Upper lobe of left lung (tissue), 6 donors: ENCODE data around the gene SCAF4. TPM values are rescaled to one million over a fixed set of nuclear protein-coding genes. Genes with fewer than 3 reads are reported as not detected.

Experiments used
- ATAC-seq, 2 donors: fragments of 200-7000 bp; cut with Tn5 transposase; one replicate each; pipeline ENCODE4 v1.9.1; 2022; ENCODE audit warnings: mild to moderate bottlenecking in 2 of 2, moderate library complexity in 2 of 2; ENCODE audit not compliant: low FRiP score in 2 of 2
- DNase-seq, 2 donors: peaks; one replicate each; pipeline ENCODE4 v3.0.0-alpha.2; 2019 to 2020
- H3K27ac ChIP-seq, 4 donors: fragments of 200-600 bp; sonication (generic); one replicate each; pipeline ENCODE4 v1.5.1; 2016 to 2019
- H3K27me3 ChIP-seq, 4 donors: fragments of 200-600 bp; sonication (generic); one replicate each; pipeline ENCODE4 v1.5.1; 2017 to 2019
- H3K36me3 ChIP-seq, 4 donors: fragments of 200-600 bp; sonication (generic); one replicate each; pipeline ENCODE4 v1.5.1; 2016 to 2019
- H3K4me1 ChIP-seq, 4 donors: fragments of 200-600 bp; sonication (generic); one replicate each; pipeline ENCODE4 v1.5.1; 2018 to 2019
- H3K4me3 ChIP-seq, 4 donors: fragments of 200-600 bp; sonication (generic); one replicate each; pipeline ENCODE4 v1.5.1; 2017 to 2019; ENCODE audit warnings: mild to moderate bottlenecking in 2 of 4, moderate library complexity in 1 of 4
- H3K9me3 ChIP-seq, 4 donors: fragments of 200-600 bp; sonication (generic); one replicate each; pipeline ENCODE4 v1.5.1; 2018 to 2019
- EP300 ChIP-seq, 4 donors: sonication (generic); formaldehyde crosslinking; IDR thresholded peaks; one replicate each; pipeline ENCODE4 v1.5.1; 2017; ENCODE audit warnings: antibody characterized with exemption in 4 of 4, control low read depth in 2 of 4
- POLR2A ChIP-seq, 4 donors: fragments of 450-650 bp; IDR thresholded peaks; one replicate each; pipeline ENCODE4 v1.5.1; 2016 to 2017; ENCODE audit warnings: antibody characterized with exemption in 4 of 4, mild to moderate bottlenecking in 2 of 4
- POLR2AphosphoS5 ChIP-seq, 2 donors: sonication (generic); formaldehyde crosslinking; IDR thresholded peaks; one replicate each; pipeline ENCODE4 v1.5.1; 2017; ENCODE audit warnings: antibody characterized with exemption in 2 of 2
- WGBS, 2 donors: methylation state at CpG; one replicate each; pipeline ENCODE4 v1.1.5; 2017 to 2018; 5-methylcytosine and 5-hydroxymethylcytosine counted together
- total RNA-seq, 6 donors: library from RNA; depleted of rRNA in 4 of 6; stranded (reverse); fragments of >200 nt in 4 of 6; gene quantifications; one replicate each; pipeline versions ENCODE4 v1.1.0 to v1.2.1, GENCODE V29; 2016 to 2021
- TF ChIP-seq, protein P1 (sequence below), 6 experiments: fragments of 450-650 bp in 4 of 6; fragments of 200-600 bp in 2 of 6; sonication (generic) in 2 of 6; IDR thresholded peaks; one replicate each; pipeline ENCODE4 v1.5.1; 2016 to 2019; ENCODE audit warnings: antibody characterized with exemption in 6 of 6
- donor health status: DM: no; HTN: no; CAD: no; lungs with moderate emphysema.
- donor health status: DM: no; HTN: yes; CAD: no; lungs with severe emphysema.

Gene SCAF4
- total RNA-seq, 6 donors from 2014 or later, result 21.3 to 36.7 (median 29.4) TPM

GRCh38 chr21:31760931-31761330 lies 29.0 kb upstream of the SCAF4 start:
- Histone ChIP-seq H3K9me3 (no peaks in the 10 kb centered on the region), H3K27me3 (no peaks in the 10 kb centered on the region), H3K4me1 (no peaks in the 10 kb centered on the region), H3K4me3 (no peak overlapping the region), H3K36me3 (no peaks in the 10 kb centered on the region), H3K27ac (no peak overlapping the region)
- no peak for DNase-seq
- 70 to 82% methylated on average over 3 to 4 of the region's 4 CpGs for WGBS, 2 donors
- no peak for ATAC-seq
- no peak for TF ChIP-seq POLR2A (IDR thresholded peaks at IDR 0.05)
- TF ChIP-seq EP300 (IDR thresholded peaks at IDR 0.05), result no peak
- TF ChIP-seq POLR2AphosphoS5 (IDR thresholded peaks at IDR 0.05), result no peak
- TF ChIP-seq, protein P1, sequence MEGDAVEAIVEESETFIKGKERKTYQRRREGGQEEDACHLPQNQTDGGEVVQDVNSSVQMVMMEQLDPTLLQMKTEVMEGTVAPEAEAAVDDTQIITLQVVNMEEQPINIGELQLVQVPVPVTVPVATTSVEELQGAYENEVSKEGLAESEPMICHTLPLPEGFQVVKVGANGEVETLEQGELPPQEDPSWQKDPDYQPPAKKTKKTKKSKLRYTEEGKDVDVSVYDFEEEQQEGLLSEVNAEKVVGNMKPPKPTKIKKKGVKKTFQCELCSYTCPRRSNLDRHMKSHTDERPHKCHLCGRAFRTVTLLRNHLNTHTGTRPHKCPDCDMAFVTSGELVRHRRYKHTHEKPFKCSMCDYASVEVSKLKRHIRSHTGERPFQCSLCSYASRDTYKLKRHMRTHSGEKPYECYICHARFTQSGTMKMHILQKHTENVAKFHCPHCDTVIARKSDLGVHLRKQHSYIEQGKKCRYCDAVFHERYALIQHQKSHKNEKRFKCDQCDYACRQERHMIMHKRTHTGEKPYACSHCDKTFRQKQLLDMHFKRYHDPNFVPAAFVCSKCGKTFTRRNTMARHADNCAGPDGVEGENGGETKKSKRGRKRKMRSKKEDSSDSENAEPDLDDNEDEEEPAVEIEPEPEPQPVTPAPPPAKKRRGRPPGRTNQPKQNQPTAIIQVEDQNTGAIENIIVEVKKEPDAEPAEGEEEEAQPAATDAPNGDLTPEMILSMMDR (IDR thresholded peaks at IDR 0.05), result no peak

DNA sequence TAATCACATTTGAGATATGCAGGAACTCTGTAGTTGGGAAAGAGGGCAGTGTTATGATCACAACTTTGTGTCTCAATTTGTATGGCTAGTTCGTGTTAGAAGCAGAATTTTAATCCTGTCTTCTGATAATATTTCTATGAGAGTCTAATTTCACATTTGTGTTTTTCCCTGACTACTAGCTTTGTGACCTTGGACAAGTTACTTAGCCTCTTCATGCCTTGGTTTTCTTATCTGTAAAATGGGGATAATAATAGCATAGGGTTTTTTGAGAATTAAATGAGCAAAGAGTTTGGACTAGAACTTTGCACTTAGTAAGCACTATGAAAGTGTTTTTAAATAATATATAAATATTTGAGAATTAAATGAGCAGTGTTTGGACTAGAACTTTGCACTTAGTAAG lies 24.9 kb upstream of the SCAF4 start:
- no peak for DNase-seq
- no peak overlapping the region for H3K4me3 ChIP-seq
- H3K9me3 ChIP-seq, result no peaks in the 10 kb centered on the region
- no peak for ATAC-seq
- no peaks in the 10 kb centered on the region for H3K36me3 ChIP-seq
- no peak overlapping the region for H3K27ac ChIP-seq
- no peak for TF ChIP-seq POLR2AphosphoS5 (IDR thresholded peaks at IDR 0.05)
- TF ChIP-seq POLR2A (IDR thresholded peaks at IDR 0.05), result no peak
- TF ChIP-seq EP300 (IDR thresholded peaks at IDR 0.05), result no peak
- TF ChIP-seq, protein P1 (IDR thresholded peaks at IDR 0.05), result no peak
- 78 to 89% methylated on average over 1 of the region's 1 CpG for WGBS, 2 donors
- H3K27me3 ChIP-seq, result no peaks in the 10 kb centered on the region
- no peaks in the 10 kb centered on the region for H3K4me1 ChIP-seq

GRCh38 chr21:31755027-31755426 lies 23.1 kb upstream of the SCAF4 start:
- WGBS, 2 donors, result 89 to 92% methylated on average over 6 of the region's 6 CpGs
- no peaks in the 10 kb centered on the region for H3K36me3 ChIP-seq
- ATAC-seq (no peak), DNase-seq (no peak)
- no peak overlapping the region for H3K4me3 ChIP-seq
- no peaks in the 10 kb centered on the region for H3K4me1 ChIP-seq
- no peak for TF ChIP-seq EP300 (IDR thresholded peaks at IDR 0.05)
- TF ChIP-seq POLR2A (IDR thresholded peaks at IDR 0.05), result no peak
- TF ChIP-seq, protein P1 (IDR thresholded peaks at IDR 0.05), result no peak
- no peak for TF ChIP-seq POLR2AphosphoS5 (IDR thresholded peaks at IDR 0.05)
- H3K9me3 ChIP-seq, result no peaks in the 10 kb centered on the region
- no peaks in the 10 kb centered on the region for H3K27me3 ChIP-seq
- H3K27ac ChIP-seq, result no peak overlapping the region

DNA sequence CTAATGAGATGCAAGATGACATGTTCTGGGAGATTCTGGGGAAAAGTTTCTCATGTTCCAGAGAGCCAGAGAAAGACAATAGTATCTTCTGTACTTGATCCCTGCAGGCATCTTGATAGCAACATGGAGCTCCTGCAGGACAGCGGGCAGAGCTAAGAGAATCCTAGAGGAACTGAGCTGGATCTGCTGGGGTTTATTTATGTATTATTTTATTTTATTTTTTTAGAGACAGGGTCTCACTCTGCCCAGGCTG lies 22.7 kb upstream of the SCAF4 start:
- H3K4me1 ChIP-seq, result no peaks in the 10 kb centered on the region
- DNase-seq (no peak), ATAC-seq (no peak)
- no peak overlapping the region for H3K27ac ChIP-seq
- no peak for TF ChIP-seq POLR2A (IDR thresholded peaks at IDR 0.05)
- no peak for TF ChIP-seq POLR2AphosphoS5 (IDR thresholded peaks at IDR 0.05)
- TF ChIP-seq, protein P1 (IDR thresholded peaks at IDR 0.05), result no peak
- TF ChIP-seq EP300 (IDR thresholded peaks at IDR 0.05), result no peak
- H3K36me3 ChIP-seq, result no peaks in the 10 kb centered on the region
- no peaks in the 10 kb centered on the region for H3K9me3 ChIP-seq
- H3K27me3 ChIP-seq, result no peaks in the 10 kb centered on the region
- no peak overlapping the region for H3K4me3 ChIP-seq
- 95 to 100% methylated on average over 1 of the region's 1 CpG for WGBS, 2 donors

DNA sequence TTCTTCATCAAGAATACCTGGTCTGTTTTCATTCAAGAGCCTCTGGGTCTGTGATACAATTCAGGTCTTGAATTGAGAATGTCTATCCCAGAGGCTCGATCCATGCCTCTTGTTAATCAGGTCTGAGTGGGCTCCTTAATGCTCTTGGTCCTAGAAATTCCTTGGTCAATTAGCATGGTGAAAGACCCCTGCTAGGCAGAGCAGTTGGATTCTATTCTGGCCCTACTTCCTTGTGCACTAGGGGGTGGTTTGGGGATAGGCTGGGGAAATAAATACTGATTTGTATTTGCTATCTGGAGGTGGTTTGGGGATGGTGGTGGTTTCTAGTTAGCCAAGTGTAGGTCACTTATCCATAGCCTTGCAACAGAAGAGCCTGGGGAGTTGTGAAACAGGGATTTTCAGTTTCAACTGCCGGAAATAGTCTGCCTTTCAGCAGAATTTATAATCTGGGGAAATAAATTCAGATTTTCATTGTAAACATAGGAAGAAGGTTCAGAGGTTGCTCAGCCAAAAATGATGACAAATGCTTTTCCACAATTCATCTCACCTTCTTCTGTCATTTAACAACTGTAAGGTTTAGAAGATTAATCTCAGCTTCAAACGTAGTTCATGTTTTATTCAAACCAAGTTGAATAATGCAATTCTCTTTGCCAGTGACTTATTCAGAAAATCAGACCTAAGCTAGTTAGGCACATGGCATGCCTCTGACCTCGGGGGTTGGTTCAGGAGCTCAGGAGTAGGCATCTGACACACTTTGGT lies 22.2 kb upstream of the SCAF4 start:
- H3K4me3 ChIP-seq, result no peak overlapping the region
- no peaks in the 10 kb centered on the region for H3K36me3 ChIP-seq
- no peak overlapping the region for H3K27ac ChIP-seq
- no peaks in the 10 kb centered on the region for H3K4me1 ChIP-seq
- no peaks in the 10 kb centered on the region for H3K9me3 ChIP-seq
- TF ChIP-seq, protein P1 (IDR thresholded peaks at IDR 0.05), result no peak
- TF ChIP-seq EP300 (IDR thresholded peaks at IDR 0.05) (no peak), POLR2AphosphoS5 (IDR thresholded peaks at IDR 0.05) (no peak), POLR2A (IDR thresholded peaks at IDR 0.05) (no peak)
- ATAC-seq (no peak), DNase-seq (no peak)
- no peaks in the 10 kb centered on the region for H3K27me3 ChIP-seq
- WGBS, 2 donors, result 67 to 80% methylated on average over 4 of the region's 4 CpGs
